Activated CD4-positive, alpha-beta T cell treated with anti-CD3 and anti-CD28 coated beads, Interleukin-2, Interleukin-4, amounts not matched to agents 100 ng/mL and 50 ng/mL, durations not matched to agents 16 hours and 8 hours (primary cell): ENCODE results near the gene COL7A1.

ENCODE experiments used
- DNase-seq: peaks from one replicate; pipeline ENCODE4 v3.0.0-alpha.2; 2020; ENCODE audit warnings: low spot score

The COL7A1 gene

GRCh38 chr3:48591886-48592518 lies 3.1 kb downstream of the COL7A1 start:
- no peak for DNase-seq

GRCh38 chr3:48591436-48591835 lies 3.7 kb downstream of the COL7A1 start:
- no peak for DNase-seq

GRCh38 chr3:48588230-48588629 lies 6.9 kb downstream of the COL7A1 start:
- no peak for DNase-seq

- DNase-seq = no peak
Observed at GRCh38 chr3:48587686-48588085, 7.4 kb downstream of the COL7A1 start.

GRCh38 chr3:48585411-48585810 lies 9.7 kb downstream of the COL7A1 start:
- no peak for DNase-seq

- no peak for DNase-seq
Observed at GRCh38 chr3:48584836-48585235, 10.3 kb downstream of the COL7A1 start.

GRCh38 chr3:48581621-48582481 lies 13.3 kb downstream of the COL7A1 start:
- no peak for DNase-seq

GRCh38 chr3:48576647-48577046 lies 18.5 kb downstream of the COL7A1 start:
- DNase-seq = no peak

GRCh38 chr3:48575366-48575765 lies 19.8 kb downstream of the COL7A1 start:
- no peak for DNase-seq

GRCh38 chr3:48573973-48574585 lies 21.1 kb downstream of the COL7A1 start:
- DNase-seq = no peak

- DNase-seq = no peak
Observed at GRCh38 chr3:48572517-48572916, 22.6 kb downstream of the COL7A1 start.

GRCh38 chr3:48571938-48572337 lies 23.2 kb downstream of the COL7A1 start:
- DNase-seq = no peak

GRCh38 chr3:48569808-48570450 lies 25.2 kb downstream of the COL7A1 start:
- DNase-seq = no peak

GRCh38 chr3:48569400-48569799 lies 25.7 kb downstream of the COL7A1 start:
- no peak for DNase-seq

- DNase-seq = no peak
Observed at GRCh38 chr3:48568476-48568875, 26.7 kb downstream of the COL7A1 start.

- no peak for DNase-seq
Observed at GRCh38 chr3:48567500-48567899, 27.6 kb downstream of the COL7A1 start.

GRCh38 chr3:48567090-48567489 lies 28.0 kb downstream of the COL7A1 start:
- DNase-seq = no peak

GRCh38 chr3:48566401-48566760 lies 28.7 kb downstream of the COL7A1 start:
- DNase-seq = no peak

GRCh38 chr3:48565591-48566400 lies 29.3 kb downstream of the COL7A1 start:
- peak; percentile 24 for DNase-seq

- DNase-seq = no peak
Observed at GRCh38 chr3:48565186-48565585, 29.9 kb downstream of the COL7A1 start.

GRCh38 chr3:48564667-48565066 lies 30.5 kb downstream of the COL7A1 start:
- no peak for DNase-seq

GRCh38 chr3:48564022-48564421 lies 31.1 kb downstream of the COL7A1 start:
- no peak for DNase-seq
